Measurements from ENCODE around the gene PDS5B.

Gene PDS5B

DNA sequence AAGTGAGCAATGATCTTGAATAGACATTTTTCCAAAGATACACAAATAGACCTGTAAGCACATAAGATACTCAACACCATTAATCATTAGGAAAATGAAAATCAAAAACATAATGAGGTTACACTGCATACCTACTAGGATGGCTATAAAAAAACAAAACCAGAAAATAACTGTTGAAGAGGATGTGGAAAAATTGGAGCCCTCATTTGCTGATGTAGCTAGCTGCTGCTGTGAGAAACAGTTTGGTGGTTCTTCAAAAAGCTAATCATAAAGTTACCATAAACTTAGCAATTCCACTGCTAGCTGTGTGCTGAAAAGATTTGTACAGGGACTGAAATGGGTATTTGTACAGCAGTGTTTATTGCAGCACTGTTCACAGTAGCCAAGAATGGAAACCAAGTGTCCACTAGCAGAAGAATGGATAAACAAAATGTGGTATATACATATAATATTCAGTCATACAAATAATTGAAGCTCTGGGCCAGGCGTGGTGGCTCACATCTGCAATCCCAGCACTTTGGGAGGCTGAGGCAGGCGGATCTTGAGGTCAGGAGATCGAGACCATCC, 46.2 kb downstream of the PDS5B start:
- Histone ChIP-seq H3K4me1 (ENCODE audit: control insufficient read depth, insufficient read depth, low read length) (no peaks in the 10 kb centered on the region), H3K27ac (ENCODE audit: extremely low read depth, low read depth, low read length) (no peak overlapping the region), H3K36me3 (ENCODE audit: control insufficient read depth in 2 of 2, insufficient read depth in 1 of 2, low read length in 2 of 2) (no peaks in the 10 kb centered on the region; a peak in 1 of 3 replicates), H3K4me3 (ENCODE audit: low read depth, low read length) (no peak overlapping the region), H3K9me3 (ENCODE audit: control insufficient read depth, insufficient read depth, low read depth, low read length) (no peaks in the 10 kb centered on the region)
- CTCF ChIA-PET, result interaction anchor here (0.6 to 2.0 kb wide), 3 partner anchors 10 to 1092 kb away, joined by 3 to 6 read pairs (median 3); no protein-coding TSS in a partner anchor
- TF ChIP-seq SETDB1 (IDR thresholded peaks at IDR 0.05; ENCODE audit: insufficient read length, low read length) (no peak), TRIM28 (IDR thresholded peaks at IDR 0.05; ENCODE audit: borderline replicate concordance, low read length) (no peak), ZNF843 (tag by site-specific recombination; IDR thresholded peaks at IDR 0.05) (no peak), FEZF1 (tag by site-specific recombination; IDR thresholded peaks at IDR 0.05) (0 out of 2 replicates have a peak, but pooled peaks have one; percentile 31)
- POLR2A ChIA-PET, result no interaction called here

DNA sequence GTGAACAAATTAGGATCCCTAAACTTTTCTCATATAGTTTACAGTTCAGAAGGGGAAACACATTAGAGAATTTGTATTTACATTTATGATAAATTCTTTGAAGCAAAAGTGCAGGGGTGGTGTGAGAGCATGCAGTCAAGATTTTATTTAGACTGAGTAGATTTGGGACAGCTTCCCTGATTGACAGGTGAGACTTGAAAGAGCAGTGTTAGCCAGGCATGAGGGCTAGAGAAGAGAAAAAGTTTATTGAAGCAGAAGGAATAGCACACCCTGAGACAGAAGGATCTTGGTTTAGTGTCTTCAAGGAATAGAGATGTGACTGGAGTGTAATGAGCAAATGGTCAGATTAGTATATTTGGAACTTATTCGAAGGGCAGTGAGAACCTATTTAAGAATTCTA, 50.5 kb downstream of the PDS5B start:
- H3K27ac ChIP-seq (ENCODE audit: extremely low read depth, low read depth, low read length), result no peak overlapping the region
- TF ChIP-seq, protein P1, sequence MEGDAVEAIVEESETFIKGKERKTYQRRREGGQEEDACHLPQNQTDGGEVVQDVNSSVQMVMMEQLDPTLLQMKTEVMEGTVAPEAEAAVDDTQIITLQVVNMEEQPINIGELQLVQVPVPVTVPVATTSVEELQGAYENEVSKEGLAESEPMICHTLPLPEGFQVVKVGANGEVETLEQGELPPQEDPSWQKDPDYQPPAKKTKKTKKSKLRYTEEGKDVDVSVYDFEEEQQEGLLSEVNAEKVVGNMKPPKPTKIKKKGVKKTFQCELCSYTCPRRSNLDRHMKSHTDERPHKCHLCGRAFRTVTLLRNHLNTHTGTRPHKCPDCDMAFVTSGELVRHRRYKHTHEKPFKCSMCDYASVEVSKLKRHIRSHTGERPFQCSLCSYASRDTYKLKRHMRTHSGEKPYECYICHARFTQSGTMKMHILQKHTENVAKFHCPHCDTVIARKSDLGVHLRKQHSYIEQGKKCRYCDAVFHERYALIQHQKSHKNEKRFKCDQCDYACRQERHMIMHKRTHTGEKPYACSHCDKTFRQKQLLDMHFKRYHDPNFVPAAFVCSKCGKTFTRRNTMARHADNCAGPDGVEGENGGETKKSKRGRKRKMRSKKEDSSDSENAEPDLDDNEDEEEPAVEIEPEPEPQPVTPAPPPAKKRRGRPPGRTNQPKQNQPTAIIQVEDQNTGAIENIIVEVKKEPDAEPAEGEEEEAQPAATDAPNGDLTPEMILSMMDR (tag by site-specific recombination; IDR thresholded peaks at IDR 0.05), result no peak
- TF ChIP-seq, protein P2, sequence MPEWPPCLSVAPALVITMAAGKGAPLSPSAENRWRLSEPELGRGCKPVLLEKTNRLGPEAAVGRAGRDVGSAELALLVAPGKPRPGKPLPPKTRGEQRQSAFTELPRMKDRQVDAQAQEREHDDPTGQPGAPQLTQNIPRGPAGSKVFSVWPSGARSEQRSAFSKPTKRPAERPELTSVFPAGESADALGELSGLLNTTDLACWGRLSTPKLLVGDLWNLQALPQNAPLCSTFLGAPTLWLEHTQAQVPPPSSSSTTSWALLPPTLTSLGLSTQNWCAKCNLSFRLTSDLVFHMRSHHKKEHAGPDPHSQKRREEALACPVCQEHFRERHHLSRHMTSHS (tag by site-specific recombination; IDR thresholded peaks at IDR 0.05), result no peak
- TF ChIP-seq ZBTB48 (tag by site-specific recombination; IDR thresholded peaks at IDR 0.05) (no peak), ZNF596 (tag by site-specific recombination; IDR thresholded peaks at IDR 0.05) (no peak), ZNF747 (tag by site-specific recombination; IDR thresholded peaks at IDR 0.05) (no peak), SP2 (tag by site-specific recombination; IDR thresholded peaks at IDR 0.05) (no peak), ZNF76 (tag by site-specific recombination; IDR thresholded peaks at IDR 0.05; ENCODE audit: borderline replicate concordance, low read depth) (no peak), ZNF664 (tag by site-specific recombination; IDR thresholded peaks at IDR 0.05) (no peak)
- TF ChIP-seq, protein P3, sequence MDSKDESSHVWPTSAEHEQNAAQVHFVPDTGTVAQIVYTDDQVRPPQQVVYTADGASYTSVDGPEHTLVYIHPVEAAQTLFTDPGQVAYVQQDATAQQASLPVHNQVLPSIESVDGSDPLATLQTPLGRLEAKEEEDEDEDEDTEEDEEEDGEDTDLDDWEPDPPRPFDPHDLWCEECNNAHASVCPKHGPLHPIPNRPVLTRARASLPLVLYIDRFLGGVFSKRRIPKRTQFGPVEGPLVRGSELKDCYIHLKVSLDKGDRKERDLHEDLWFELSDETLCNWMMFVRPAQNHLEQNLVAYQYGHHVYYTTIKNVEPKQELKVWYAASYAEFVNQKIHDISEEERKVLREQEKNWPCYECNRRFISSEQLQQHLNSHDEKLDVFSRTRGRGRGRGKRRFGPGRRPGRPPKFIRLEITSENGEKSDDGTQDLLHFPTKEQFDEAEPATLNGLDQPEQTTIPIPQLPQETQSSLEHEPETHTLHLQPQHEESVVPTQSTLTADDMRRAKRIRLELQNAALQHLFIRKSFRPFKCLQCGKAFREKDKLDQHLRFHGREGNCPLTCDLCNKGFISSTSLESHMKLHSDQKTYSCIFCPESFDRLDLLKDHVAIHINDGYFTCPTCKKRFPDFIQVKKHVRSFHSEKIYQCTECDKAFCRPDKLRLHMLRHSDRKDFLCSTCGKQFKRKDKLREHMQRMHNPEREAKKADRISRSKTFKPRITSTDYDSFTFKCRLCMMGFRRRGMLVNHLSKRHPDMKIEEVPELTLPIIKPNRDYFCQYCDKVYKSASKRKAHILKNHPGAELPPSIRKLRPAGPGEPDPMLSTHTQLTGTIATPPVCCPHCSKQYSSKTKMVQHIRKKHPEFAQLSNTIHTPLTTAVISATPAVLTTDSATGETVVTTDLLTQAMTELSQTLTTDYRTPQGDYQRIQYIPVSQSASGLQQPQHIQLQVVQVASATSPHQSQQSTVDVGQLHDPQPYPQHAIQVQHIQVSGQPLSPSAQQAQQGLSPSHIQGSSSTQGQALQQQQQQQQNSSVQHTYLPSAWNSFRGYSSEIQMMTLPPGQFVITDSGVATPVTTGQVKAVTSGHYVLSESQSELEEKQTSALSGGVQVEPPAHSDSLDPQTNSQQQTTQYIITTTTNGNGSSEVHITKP (tag by site-specific recombination; IDR thresholded peaks at IDR 0.05), result no peak
- TF ChIP-seq, protein P4, sequence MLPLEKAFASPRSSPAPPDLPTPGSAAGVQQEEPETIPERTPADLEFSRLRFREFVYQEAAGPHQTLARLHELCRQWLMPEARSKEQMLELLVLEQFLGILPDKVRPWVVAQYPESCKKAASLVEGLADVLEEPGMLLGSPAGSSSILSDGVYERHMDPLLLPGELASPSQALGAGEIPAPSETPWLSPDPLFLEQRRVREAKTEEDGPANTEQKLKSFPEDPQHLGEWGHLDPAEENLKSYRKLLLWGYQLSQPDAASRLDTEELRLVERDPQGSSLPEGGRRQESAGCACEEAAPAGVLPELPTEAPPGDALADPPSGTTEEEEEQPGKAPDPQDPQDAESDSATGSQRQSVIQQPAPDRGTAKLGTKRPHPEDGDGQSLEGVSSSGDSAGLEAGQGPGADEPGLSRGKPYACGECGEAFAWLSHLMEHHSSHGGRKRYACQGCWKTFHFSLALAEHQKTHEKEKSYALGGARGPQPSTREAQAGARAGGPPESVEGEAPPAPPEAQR (tag by site-specific recombination; IDR thresholded peaks at IDR 0.05), result no peak
- TF ChIP-seq, protein P5, sequence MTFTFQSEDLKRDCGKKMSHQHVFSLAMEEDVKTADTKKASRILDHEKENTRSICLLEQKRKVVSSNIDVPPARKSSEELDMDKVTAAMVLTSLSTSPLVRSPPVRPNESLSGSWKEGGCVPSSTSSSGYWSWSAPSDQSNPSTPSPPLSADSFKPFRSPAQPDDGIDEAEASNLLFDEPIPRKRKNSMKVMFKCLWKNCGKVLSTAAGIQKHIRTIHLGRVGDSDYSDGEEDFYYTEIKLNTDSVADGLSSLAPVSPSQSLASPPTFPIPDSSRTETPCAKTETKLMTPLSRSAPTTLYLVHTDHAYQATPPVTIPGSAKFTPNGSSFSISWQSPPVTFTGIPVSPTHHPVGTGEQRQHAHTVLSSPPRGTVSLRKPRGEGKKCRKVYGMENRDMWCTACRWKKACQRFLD (tag by site-specific recombination; IDR thresholded peaks at IDR 0.05), result no peak
- no peaks in the 10 kb centered on the region; a peak in 1 of 3 replicates for H3K36me3 ChIP-seq (ENCODE audit: control insufficient read depth in 2 of 2, insufficient read depth in 1 of 2, low read length in 2 of 2)
- POLR2A ChIA-PET, result no interaction called here
- H3K4me3 ChIP-seq (ENCODE audit: low read depth, low read length), result no peak overlapping the region
- no peaks in the 10 kb centered on the region for H3K4me1 ChIP-seq (ENCODE audit: control insufficient read depth, insufficient read depth, low read length)
- CTCF ChIA-PET, result interaction anchor here (0.8 to 1.3 kb wide), 2 partner anchors 8 to 51 kb away, joined by 3 to 4 read pairs; partner anchors contain the start of gene PDS5B
- H3K9me3 ChIP-seq (ENCODE audit: control insufficient read depth, insufficient read depth, low read depth, low read length), result no peaks in the 10 kb centered on the region

All from HEK293 (cell line).